ENCODE results near the gene NR6A1. TPM values are rescaled to one million over a fixed set of nuclear protein-coding genes. Genes with fewer than 3 reads are reported as not detected.

The NR6A1 gene
- total RNA-seq, 2 experiments from 2014 or later = 17.5 to 23.0 TPM

GRCh38 chr9:124792257-124793014, 21.3 kb upstream of the NR6A1 start:
- no peak overlapping the region for H3K4me2 ChIP-seq (ENCODE audit: low read length)
- no peaks in the 10 kb centered on the region for H3K36me3 ChIP-seq (ENCODE audit: insufficient read depth, low read length)
- POLR2A ChIA-PET = no interaction called here
- no peak for TF ChIP-seq CTCF (conservative IDR thresholded peaks at IDR 0.05; ENCODE audit: low read length)
- TF ChIP-seq EZH2phosphoT487 (IDR thresholded peaks at IDR 0.05; ENCODE audit: borderline replicate concordance, low read depth, low read length) = no peak
- no peak overlapping the region for H2AFZ ChIP-seq (ENCODE audit: low read length)
- H3K4me3 ChIP-seq (ENCODE audit: low read depth, low read length, poor library complexity, severe bottlenecking) = no peak overlapping the region
- DNase-seq (ENCODE audit: low spot score) = no peak
- no TSS peak for BruUV-seq (replicated peaks)
- H3K4me1 ChIP-seq (ENCODE audit: insufficient read depth, low read length, poor library complexity, severe bottlenecking) = peaks cover 8% of the 10 kb centered on the region
- CTCF ChIA-PET (ENCODE audit: unreplicated experiment) = no interaction called here
- H3K27ac ChIP-seq (ENCODE audit: low read depth, low read length, poor library complexity, severe bottlenecking) = no peak overlapping the region
- intact Hi-C loops (cut with micrococcal nuclease; ENCODE audit: unreplicated experiment) = no loop called here
- H3K9me2 ChIP-seq (ENCODE audit: insufficient read depth, low read length) = no peaks in the 10 kb centered on the region
- no peaks in the 10 kb centered on the region for H3K9me3 ChIP-seq (ENCODE audit: low read length)
- no peaks in the 10 kb centered on the region for H4K20me1 ChIP-seq (ENCODE audit: insufficient read depth, low read length)
- no peaks in the 10 kb centered on the region for H3K79me2 ChIP-seq (ENCODE audit: insufficient read depth, low read depth, low read length)

- H3K9me3 ChIP-seq (ENCODE audit: low read length) = no peaks in the 10 kb centered on the region
- H3K4me1 ChIP-seq (ENCODE audit: insufficient read depth, low read length, poor library complexity, severe bottlenecking) = peaks cover 8% of the 10 kb centered on the region
- H4K20me1 ChIP-seq (ENCODE audit: insufficient read depth, low read length) = no peaks in the 10 kb centered on the region
- peak; percentile 36 for DNase-seq (ENCODE audit: low spot score)
- H3K4me3 ChIP-seq (ENCODE audit: low read depth, low read length, poor library complexity, severe bottlenecking) = no peak overlapping the region
- no peaks in the 10 kb centered on the region for H3K79me2 ChIP-seq (ENCODE audit: insufficient read depth, low read depth, low read length)
- H3K27ac ChIP-seq (ENCODE audit: low read depth, low read length, poor library complexity, severe bottlenecking) = no peak overlapping the region
- no peaks in the 10 kb centered on the region for H3K36me3 ChIP-seq (ENCODE audit: insufficient read depth, low read length)
- TF ChIP-seq EZH2phosphoT487 (IDR thresholded peaks at IDR 0.05; ENCODE audit: borderline replicate concordance, low read depth, low read length) = no peak
- no peak for TF ChIP-seq CTCF (conservative IDR thresholded peaks at IDR 0.05; ENCODE audit: low read length)
- no peak overlapping the region for H3K4me2 ChIP-seq (ENCODE audit: low read length)
- no TSS peak for BruUV-seq (replicated peaks)
- H2AFZ ChIP-seq (ENCODE audit: low read length) = no peak overlapping the region
- ChIA-PET CTCF (ENCODE audit: unreplicated experiment) (no interaction called here), POLR2A (no interaction called here)
- no peaks in the 10 kb centered on the region for H3K9me2 ChIP-seq (ENCODE audit: insufficient read depth, low read length)
- intact Hi-C loops (cut with micrococcal nuclease; ENCODE audit: unreplicated experiment) = no loop called here
Observed at GRCh38 chr9:124790801-124791505, 19.8 kb upstream of the NR6A1 start.

GRCh38 chr9:124790301-124790700, 19.2 kb upstream of the NR6A1 start:
- intact Hi-C loops (cut with micrococcal nuclease; ENCODE audit: unreplicated experiment) = no loop called here
- Histone ChIP-seq H3K27ac (ENCODE audit: low read depth, low read length, poor library complexity, severe bottlenecking) (no peak overlapping the region), H3K9me2 (ENCODE audit: insufficient read depth, low read length) (no peaks in the 10 kb centered on the region), H3K4me2 (ENCODE audit: low read length) (no peak overlapping the region), H3K4me3 (ENCODE audit: low read depth, low read length, poor library complexity, severe bottlenecking) (no peak overlapping the region), H3K4me1 (ENCODE audit: insufficient read depth, low read length, poor library complexity, severe bottlenecking) (peaks cover 8% of the 10 kb centered on the region), H3K79me2 (ENCODE audit: insufficient read depth, low read depth, low read length) (no peaks in the 10 kb centered on the region), H4K20me1 (ENCODE audit: insufficient read depth, low read length) (no peaks in the 10 kb centered on the region), H2AFZ (ENCODE audit: low read length) (no peak overlapping the region), H3K36me3 (ENCODE audit: insufficient read depth, low read length) (no peaks in the 10 kb centered on the region), H3K9me3 (ENCODE audit: low read length) (no peaks in the 10 kb centered on the region)
- DNase-seq (ENCODE audit: low spot score) = no peak
- BruUV-seq (replicated peaks) = no TSS peak
- POLR2A ChIA-PET = interaction anchor here (1.9 kb wide), 1 partner anchor 11 kb away, joined by 5 read pairs; no protein-coding TSS in a partner anchor
- CTCF ChIA-PET (ENCODE audit: unreplicated experiment) = interaction anchor here (0.6 kb wide), 1 partner anchor 15 kb away, joined by 3 read pairs; no protein-coding TSS in a partner anchor
- TF ChIP-seq EZH2phosphoT487 (IDR thresholded peaks at IDR 0.05; ENCODE audit: borderline replicate concordance, low read depth, low read length) (no peak), CTCF (conservative IDR thresholded peaks at IDR 0.05; ENCODE audit: low read length) (no peak)
